CD14-positive monocyte (primary cell): ENCODE measurements around the gene FOXK2. TPM values are rescaled to one million over a fixed set of nuclear protein-coding genes. Genes with fewer than 3 reads are reported as not detected.
A peak's percentile ranks its signal among the peaks of the same experiment; 100 is the strongest.

Source experiments
- DNase-seq, 3 donors: peaks; one replicate each; pipeline ENCODE4 v3.0.0-alpha.2; 2011 to 2022
- H2AFZ ChIP-seq: 2 replicates; pipeline ENCODE4 v1.6.0; 2012; ENCODE audit warnings: mild to moderate bottlenecking, low read depth, low read length, inconsistent platforms; ENCODE audit not compliant: insufficient read depth, poor library complexity, severe bottlenecking
- H3K27ac ChIP-seq, 2 donors: 1 replicate in 1 of 2; 2 replicates in 1 of 2; pipeline ENCODE4 v1.5.1; 2012 to 2013; ENCODE audit warnings: low read length in 2 of 2, control low read depth in 1 of 2, inconsistent platforms in 1 of 2, low read depth in 1 of 2, mild to moderate bottlenecking in 1 of 2
- H3K27me3 ChIP-seq, 2 donors: one replicate each; pipeline versions ENCODE4 v1.6.0 to v1.6.1; 2011 to 2013; ENCODE audit warnings: low read length in 2 of 2; ENCODE audit not compliant: control insufficient read depth in 2 of 2, insufficient read depth in 2 of 2
- H3K36me3 ChIP-seq, 2 donors: replicated peaks in 1 of 2; 1 replicate in 1 of 2; 2 replicates in 1 of 2; pipeline versions ENCODE4 v1.5.1 to v1.6.1; 2012 to 2013; ENCODE audit warnings: low read length in 2 of 2, control low read depth in 1 of 2, inconsistent platforms in 1 of 2, mild to moderate bottlenecking in 1 of 2; ENCODE audit not compliant: insufficient read depth in 2 of 2, control insufficient read depth in 1 of 2
- H3K4me1 ChIP-seq, 2 donors: 1 replicate in 1 of 2; 2 replicates in 1 of 2; pipeline versions ENCODE4 v1.5.1 to v1.6.1; 2012 to 2013; ENCODE audit warnings: low read length in 2 of 2, control low read depth in 1 of 2, inconsistent platforms in 1 of 2, mild to moderate bottlenecking in 1 of 2, moderate library complexity in 1 of 2; ENCODE audit not compliant: insufficient read depth in 2 of 2, control insufficient read depth in 1 of 2
- H3K4me2 ChIP-seq: replicated peaks from 2 replicates; pipeline ENCODE3; 2012; ENCODE audit warnings: low read length, moderate library complexity, mild to moderate bottlenecking; ENCODE audit not compliant: poor library complexity, severe bottlenecking; ENCODE audit errors: extremely low read depth
- H3K4me3 ChIP-seq, 3 experiments: fragments of 200-600 bp in 1 of 3; sonication (generic) in 1 of 3; replicated peaks in 1 of 3; 1 replicate in 2 of 3; 2 replicates in 1 of 3; pipeline ENCODE4 v1.5.1; 2011 to 2013; ENCODE audit warnings: low read length in 3 of 3, mild to moderate bottlenecking in 3 of 3, control low read depth in 2 of 3, low read depth in 2 of 3, inconsistent platforms in 1 of 3, moderate library complexity in 1 of 3
- H3K79me2 ChIP-seq: 2 replicates; pipeline ENCODE4 v1.6.0; 2012; ENCODE audit warnings: mild to moderate bottlenecking, control low read depth, inconsistent platforms, low read length, moderate library complexity; ENCODE audit not compliant: insufficient read depth
- H3K9ac ChIP-seq: 2 replicates; pipeline ENCODE4 v1.6.0; 2017; ENCODE audit warnings: low read length, mild to moderate bottlenecking; ENCODE audit not compliant: insufficient read depth, poor library complexity, severe bottlenecking
- H3K9me3 ChIP-seq, 2 donors: replicated peaks in 1 of 2; 1 replicate in 1 of 2; 2 replicates in 1 of 2; pipeline versions ENCODE4 v1.5.1 to v1.6.1; 2012 to 2013; ENCODE audit warnings: low read length in 2 of 2, control low read depth in 1 of 2; ENCODE audit not compliant: control insufficient read depth in 1 of 2, insufficient read depth in 1 of 2
- H4K20me1 ChIP-seq: 2 replicates; pipeline ENCODE4 v1.6.0; 2012; ENCODE audit warnings: mild to moderate bottlenecking, low read length, control low read depth, moderate library complexity; ENCODE audit not compliant: insufficient read depth
- H3K27ac Mint-ChIP-seq, 7 donors: one replicate each; pipeline ENCODE4 v1.8.0; 2020; ENCODE audit warnings: mild to moderate bottlenecking in 7 of 7, mixed read lengths in 7 of 7, moderate library complexity in 6 of 7, inconsistent platforms in 2 of 7
- H3K27me3 Mint-ChIP-seq, 3 donors: one replicate each; pipeline ENCODE4 v1.8.0; 2021 to 2022; ENCODE audit warnings: low read depth in 3 of 3, mild to moderate bottlenecking in 3 of 3, mixed read lengths in 3 of 3, moderate library complexity in 3 of 3, inconsistent platforms in 1 of 3
- H3K36me3 Mint-ChIP-seq, 2 donors: one replicate each; pipeline ENCODE4 v1.8.0; 2020; ENCODE audit warnings: mixed read lengths in 2 of 2, inconsistent platforms in 1 of 2, mild to moderate bottlenecking in 1 of 2
- H3K4me1 Mint-ChIP-seq: one replicate; pipeline ENCODE4 v1.8.0; 2020; ENCODE audit warnings: mild to moderate bottlenecking, mixed read lengths
- H3K4me3 Mint-ChIP-seq, 2 donors: one replicate each; pipeline ENCODE4 v1.8.0; 2020; ENCODE audit warnings: mild to moderate bottlenecking in 2 of 2, mixed read lengths in 2 of 2, moderate library complexity in 1 of 2
- H3K9me3 Mint-ChIP-seq, 7 donors: one replicate each; pipeline ENCODE4 v1.8.0; 2020 to 2022; ENCODE audit warnings: mixed read lengths in 7 of 7, mild to moderate bottlenecking in 6 of 7, moderate library complexity in 6 of 7, inconsistent platforms in 2 of 7
- WGBS: methylation state at CpG from one replicate; pipeline ENCODE4 v1.1.5; 2013; ENCODE audit warnings: missing lambda C conversion rate; ENCODE audit not compliant: insufficient coverage; 5-methylcytosine and 5-hydroxymethylcytosine counted together
- intact Hi-C, 2 donors: fragments of 100-400 bp; cut with micrococcal nuclease; formaldehyde crosslinking; loops; one replicate each; pipeline versions ENCODE4 v1.15.0 to v1.15.1; 2023
- polyA plus RNA-seq, 3 donors: library from polyadenylated mRNA; depleted of rRNA in 1 of 3; unstranded in 2 of 3; stranded (reverse) in 1 of 3; fragments of 300-500 nt in 2 of 3; fragments of >200 nt in 1 of 3; fragmentation: Illumina TruSeq in 2 of 3; gene quantifications; 1 replicate in 2 of 3; 2 replicates in 1 of 3; pipeline ENCODE4 v1.2.3, GENCODE V29; 2012 to 2021
- TF ChIP-seq, protein P1 (sequence below): fragments of 200-600 bp; IDR thresholded peaks from one replicate; pipeline ENCODE4 v1.8.0; 2022; ENCODE audit warnings: antibody characterized with exemption, mild to moderate bottlenecking

FOXK2 gene
- polyA plus RNA-seq, 3 donors: 3.5 to 18.4 (median 4.7) TPM

DNA sequence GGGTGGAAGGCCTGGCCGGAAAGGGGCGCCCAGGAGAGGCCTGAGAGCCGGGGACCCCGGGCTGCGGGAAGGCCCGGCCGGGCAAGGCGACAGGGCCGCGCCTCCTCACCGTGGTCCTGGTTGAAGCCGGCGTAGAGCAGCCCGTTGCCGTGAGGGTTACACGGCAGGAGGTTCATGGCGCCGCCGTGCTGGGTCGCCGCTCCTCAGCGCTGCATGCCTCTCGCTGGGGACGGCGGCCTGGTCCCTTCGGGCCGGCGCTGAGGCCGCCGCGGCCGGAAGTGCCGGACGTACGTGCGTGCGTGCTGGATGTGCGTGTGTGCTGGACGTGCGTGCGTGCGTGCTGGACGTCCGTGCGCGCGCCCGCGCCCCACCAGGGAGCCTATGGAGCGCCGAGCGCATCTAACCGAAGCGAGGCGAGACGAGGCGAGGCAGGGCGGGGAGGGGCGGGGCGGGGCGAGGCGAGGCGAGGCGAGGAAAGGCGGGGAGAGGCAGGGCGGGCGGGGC lies 128.7 kb downstream of the FOXK2 start, which contains the start of gene WDR45B:
Gene WDR45B (minus strand): TSS at position 280 of the 504 bp plus-strand sequence. CDS start 104 bp downstream, at position 176.
- Histone ChIP-seq H2AFZ (peak within 1 kb of the TSS; percentile 61), H3K4me3 (peak within 1 kb of the TSS; percentile 76 to 80 (median 77)), H3K9me3 (no peaks in the 10 kb centered on the region), H3K4me1 (peaks cover 17 to 18% of the 10 kb centered on the region in 2 donors), H3K36me3 (peaks cover 14 to 16% of the 10 kb centered on the region in 2 donors), H4K20me1 (peaks cover 48% of the 10 kb centered on the region), H3K27me3 (no peaks in the 10 kb centered on the region), H3K79me2 (peaks cover 50% of the 10 kb centered on the region), H3K9ac (peak within 1 kb of the TSS; percentile 98), H3K27ac (peak within 1 kb of the TSS; percentile 75 to 93), H3K4me2 (peak within 1 kb of the TSS; percentile 93)
- TF ChIP-seq, protein P1, sequence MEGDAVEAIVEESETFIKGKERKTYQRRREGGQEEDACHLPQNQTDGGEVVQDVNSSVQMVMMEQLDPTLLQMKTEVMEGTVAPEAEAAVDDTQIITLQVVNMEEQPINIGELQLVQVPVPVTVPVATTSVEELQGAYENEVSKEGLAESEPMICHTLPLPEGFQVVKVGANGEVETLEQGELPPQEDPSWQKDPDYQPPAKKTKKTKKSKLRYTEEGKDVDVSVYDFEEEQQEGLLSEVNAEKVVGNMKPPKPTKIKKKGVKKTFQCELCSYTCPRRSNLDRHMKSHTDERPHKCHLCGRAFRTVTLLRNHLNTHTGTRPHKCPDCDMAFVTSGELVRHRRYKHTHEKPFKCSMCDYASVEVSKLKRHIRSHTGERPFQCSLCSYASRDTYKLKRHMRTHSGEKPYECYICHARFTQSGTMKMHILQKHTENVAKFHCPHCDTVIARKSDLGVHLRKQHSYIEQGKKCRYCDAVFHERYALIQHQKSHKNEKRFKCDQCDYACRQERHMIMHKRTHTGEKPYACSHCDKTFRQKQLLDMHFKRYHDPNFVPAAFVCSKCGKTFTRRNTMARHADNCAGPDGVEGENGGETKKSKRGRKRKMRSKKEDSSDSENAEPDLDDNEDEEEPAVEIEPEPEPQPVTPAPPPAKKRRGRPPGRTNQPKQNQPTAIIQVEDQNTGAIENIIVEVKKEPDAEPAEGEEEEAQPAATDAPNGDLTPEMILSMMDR: no peak
- Mint-ChIP-seq H3K9me3 (no peaks in the 10 kb centered on the region), H3K36me3 (peaks cover 15 to 25% of the 10 kb centered on the region in 2 donors), H3K4me3 (peak within 1 kb of the TSS; percentile 83 to 87), H3K27me3 (peaks cover 0 to 2% (median 0%) of the 10 kb centered on the region in 3 donors), H3K4me1 (peaks cover 18% of the 10 kb centered on the region), H3K27ac (peak within 1 kb of the TSS; percentile 65 to 90 (median 87))
- intact Hi-C loops: loop anchor here (2.0 to 5.0 kb wide), 6 partner anchors 49 to 197 kb away; partner anchors contain the start of genes RAB40B (in 2 of the 2), CYBC1 (in 1 of the 2), FN3KRP (in 1 of the 2) and TBCD (in 1 of the 2)
- peak; percentile 93 to 99 (median 98) for DNase-seq
- WGBS: under 1% methylated on average over 49 of the region's 67 CpGs

DNA sequence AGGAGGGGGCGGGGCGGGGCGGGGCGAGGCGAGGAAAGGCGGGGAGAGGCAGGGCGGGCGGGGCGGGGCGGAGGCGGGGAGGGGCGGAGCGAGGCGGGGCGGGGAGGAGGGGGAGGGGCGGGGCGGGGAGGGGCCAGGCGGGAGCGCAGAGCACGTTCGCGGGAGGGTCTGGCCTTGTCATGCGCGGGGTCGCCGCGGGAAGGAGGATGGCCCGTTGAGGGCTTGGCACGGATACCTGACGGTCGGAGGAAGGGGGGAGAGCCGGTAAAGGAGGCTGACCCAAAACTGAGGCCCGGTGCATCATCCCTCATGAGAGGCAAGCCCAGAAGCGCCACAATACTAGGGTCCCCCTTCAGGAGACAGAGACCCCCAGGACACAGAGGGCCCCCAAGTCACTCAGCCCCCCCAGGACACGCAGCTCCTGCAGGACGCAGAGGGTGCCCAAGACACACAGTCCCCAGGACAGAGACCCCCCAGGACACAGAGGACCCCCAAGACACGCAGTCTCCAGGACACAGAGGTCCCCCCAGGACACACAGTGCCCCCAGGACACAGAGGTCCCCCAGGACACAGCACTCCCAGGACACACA lies 129.3 kb downstream of the FOXK2 start:
- intact Hi-C loops: loop anchor here (2.0 to 5.0 kb wide), 6 partner anchors 48 to 198 kb away; partner anchors contain the start of genes RAB40B (in 2 of the 2), CYBC1 (in 1 of the 2), FN3KRP (in 1 of the 2) and TBCD (in 1 of the 2)
- Histone ChIP-seq H3K4me1 (peaks cover 17 to 20% of the 10 kb centered on the region in 2 donors), H2AFZ (no peak overlapping the region), H3K36me3 (peaks cover 8 to 9% of the 10 kb centered on the region in 2 donors), H3K79me2 (peaks cover 43% of the 10 kb centered on the region), H3K9ac (no peak overlapping the region), H4K20me1 (peaks cover 42% of the 10 kb centered on the region), H3K4me2 (peak overlapping the region; percentile 64), H3K27ac (no peak overlapping the region), H3K9me3 (no peaks in the 10 kb centered on the region), H3K27me3 (no peaks in the 10 kb centered on the region), H3K4me3 (peak overlapping the region in 2 of 3 experiments; percentile 35 to 51)
- H3K36me3 Mint-ChIP-seq: peaks cover 10 to 19% of the 10 kb centered on the region in 2 donors
- H3K27ac Mint-ChIP-seq: peak overlapping the region in 2 of 7 donors; percentile 13 to 88
- H3K4me3 Mint-ChIP-seq: peak overlapping the region; percentile 51 to 64
- H3K27me3 Mint-ChIP-seq: peaks cover 0 to 2% (median 0%) of the 10 kb centered on the region in 3 donors
- H3K4me1 Mint-ChIP-seq: peaks cover 18% of the 10 kb centered on the region
- WGBS: 8% methylated on average over 14 of the region's 37 CpGs
- H3K9me3 Mint-ChIP-seq: no peaks in the 10 kb centered on the region
- DNase-seq: no peak
- TF ChIP-seq, protein P1: no peak
